Left ventricle myocardium inferior (tissue), 1 donor: ENCODE results near the gene RYR2. TPM values are rescaled to one million over a fixed set of nuclear protein-coding genes. Genes with fewer than 3 reads are reported as not detected.

ENCODE experiments used
- DNase-seq: peaks from one replicate; pipeline ENCODE4 v3.0.0-alpha.2; 2020
- H3K27ac ChIP-seq: fragments of 200-600 bp; replicated peaks from 2 replicates; pipeline ENCODE4 v1.8.0; 2021
- H3K27me3 ChIP-seq: fragments of 200-600 bp; 2 replicates; pipeline ENCODE4 v1.8.0; 2021; ENCODE audit warnings: low read depth
- H3K36me3 ChIP-seq: fragments of 200-600 bp; 2 replicates; pipeline ENCODE4 v1.8.0; 2021
- H3K4me1 ChIP-seq: fragments of 200-600 bp; 2 replicates; pipeline ENCODE4 v1.8.0; 2021
- H3K4me3 ChIP-seq: fragments of 200-600 bp; 2 replicates; pipeline ENCODE4 v1.8.0; 2021; ENCODE audit warnings: mild to moderate bottlenecking, moderate library complexity
- H3K9me3 ChIP-seq: fragments of 200-600 bp; replicated peaks from 2 replicates; pipeline ENCODE4 v1.8.0; 2021
- intact Hi-C: fragments of 100-400 bp; cut with micrococcal nuclease; formaldehyde crosslinking; loops from one replicate; pipeline ENCODE4 v1.11.0; 2022
- total RNA-seq: library from RNA; stranded (reverse); fragmentation: NEBNext Ultra II Directional; extraction: Animal tissue kit (Norgen Biotek cat#: 25700); gene quantifications from one replicate; pipeline ENCODE4 v1.2.1, GENCODE V29; 2021
- TF ChIP-seq, protein P1 (sequence below): fragments of 200-600 bp; IDR thresholded peaks from 2 replicates; pipeline ENCODE4 v1.8.0; 2021; ENCODE audit warnings: antibody characterized with exemption, mild to moderate bottlenecking, borderline replicate concordance
- donor health status: DM: no; HTN: yes; CAD: no; lungs with severe emphysema.

Gene RYR2
- total RNA-seq, 1 donor from 2014 or later: 783 TPM

DNA sequence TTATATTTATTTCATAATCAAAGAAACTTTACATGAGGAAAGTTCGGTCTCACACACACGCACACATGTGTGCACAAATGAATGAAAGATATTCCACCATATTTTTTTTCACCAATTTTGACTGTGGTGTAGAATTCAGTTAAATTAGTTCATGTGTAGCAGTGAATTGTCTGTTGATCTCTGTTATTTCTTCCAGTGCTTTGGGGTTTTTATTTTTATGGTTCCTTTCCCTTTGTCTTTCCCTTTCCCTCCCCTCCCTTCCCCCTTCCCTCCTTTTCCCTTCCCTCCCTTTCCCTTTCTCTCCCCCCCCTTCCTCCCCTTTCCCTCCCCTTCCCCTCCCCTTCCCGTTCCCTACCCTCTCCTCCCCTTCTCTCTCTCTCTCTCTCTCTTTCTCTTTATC lies 8.9 kb downstream of the RYR2 start:
- DNase-seq: no peak
- intact Hi-C loops: no loop called here
- H3K9me3 ChIP-seq: no peaks in the 10 kb centered on the region
- peaks cover 48% of the 10 kb centered on the region for H3K4me1 ChIP-seq
- TF ChIP-seq, protein P1, sequence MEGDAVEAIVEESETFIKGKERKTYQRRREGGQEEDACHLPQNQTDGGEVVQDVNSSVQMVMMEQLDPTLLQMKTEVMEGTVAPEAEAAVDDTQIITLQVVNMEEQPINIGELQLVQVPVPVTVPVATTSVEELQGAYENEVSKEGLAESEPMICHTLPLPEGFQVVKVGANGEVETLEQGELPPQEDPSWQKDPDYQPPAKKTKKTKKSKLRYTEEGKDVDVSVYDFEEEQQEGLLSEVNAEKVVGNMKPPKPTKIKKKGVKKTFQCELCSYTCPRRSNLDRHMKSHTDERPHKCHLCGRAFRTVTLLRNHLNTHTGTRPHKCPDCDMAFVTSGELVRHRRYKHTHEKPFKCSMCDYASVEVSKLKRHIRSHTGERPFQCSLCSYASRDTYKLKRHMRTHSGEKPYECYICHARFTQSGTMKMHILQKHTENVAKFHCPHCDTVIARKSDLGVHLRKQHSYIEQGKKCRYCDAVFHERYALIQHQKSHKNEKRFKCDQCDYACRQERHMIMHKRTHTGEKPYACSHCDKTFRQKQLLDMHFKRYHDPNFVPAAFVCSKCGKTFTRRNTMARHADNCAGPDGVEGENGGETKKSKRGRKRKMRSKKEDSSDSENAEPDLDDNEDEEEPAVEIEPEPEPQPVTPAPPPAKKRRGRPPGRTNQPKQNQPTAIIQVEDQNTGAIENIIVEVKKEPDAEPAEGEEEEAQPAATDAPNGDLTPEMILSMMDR: no peak
- H3K27me3 ChIP-seq: peaks cover 9% of the 10 kb centered on the region
- H3K27ac ChIP-seq: peak overlapping the region; percentile 99
- H3K4me3 ChIP-seq: peak overlapping the region; percentile 77
- no peaks in the 10 kb centered on the region for H3K36me3 ChIP-seq

DNA sequence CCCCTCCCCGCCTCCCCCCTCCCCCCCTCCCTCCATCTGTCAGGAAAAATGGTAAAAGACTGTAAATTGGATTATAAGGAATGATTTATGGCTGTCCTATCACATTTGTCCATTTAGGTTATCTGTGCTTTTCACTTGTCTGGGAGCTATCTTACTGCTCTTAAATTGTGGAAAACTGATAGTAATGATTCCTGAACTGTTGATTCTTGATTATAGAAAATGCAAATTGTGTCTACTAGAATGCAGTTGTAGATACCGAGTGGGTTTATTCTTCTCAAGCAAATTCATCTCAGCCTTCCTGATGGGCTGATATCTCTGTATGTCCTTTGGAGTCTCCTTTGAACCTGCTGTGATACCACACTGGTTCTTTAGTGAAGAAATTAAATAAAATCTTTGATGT lies 12.3 kb downstream of the RYR2 start:
- Histone ChIP-seq H3K4me1 (peaks cover 63% of the 10 kb centered on the region), H3K36me3 (peaks cover 3% of the 10 kb centered on the region), H3K27ac (peak overlapping the region; percentile 47), H3K4me3 (peak overlapping the region; percentile 36), H3K9me3 (no peaks in the 10 kb centered on the region), H3K27me3 (peaks cover 6% of the 10 kb centered on the region)
- TF ChIP-seq, protein P1: no peak
- DNase-seq: no peak
- intact Hi-C loops: no loop called here

DNA sequence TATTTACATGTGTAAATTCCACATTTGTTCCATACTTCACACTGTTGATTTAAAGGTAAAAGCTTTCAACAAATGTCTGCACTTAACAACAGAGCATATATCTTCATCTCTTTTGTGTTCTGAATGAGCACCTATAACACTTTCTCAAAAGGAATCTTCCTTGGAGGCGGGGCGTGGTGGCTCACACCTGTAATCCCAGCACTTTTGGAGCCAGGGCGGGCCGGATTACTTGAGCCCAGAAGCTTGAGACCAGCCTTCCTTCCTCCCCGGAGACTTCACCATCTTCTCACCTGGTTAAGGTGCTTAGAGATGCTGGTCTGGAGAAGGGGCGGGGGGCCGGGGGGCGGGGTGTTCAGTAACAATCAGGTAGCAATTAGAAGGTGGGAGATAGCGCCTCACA lies 16.5 kb downstream of the RYR2 start:
- DNase-seq: no peak
- H3K4me3 ChIP-seq: peak overlapping the region; percentile 54
- H3K4me1 ChIP-seq: peaks cover 67% of the 10 kb centered on the region
- H3K27me3 ChIP-seq: peaks cover 6% of the 10 kb centered on the region
- no peaks in the 10 kb centered on the region for H3K9me3 ChIP-seq
- peak overlapping the region; percentile 55 for H3K27ac ChIP-seq
- intact Hi-C loops: no loop called here
- H3K36me3 ChIP-seq: peaks cover 3% of the 10 kb centered on the region
- TF ChIP-seq, protein P1: no peak

DNA sequence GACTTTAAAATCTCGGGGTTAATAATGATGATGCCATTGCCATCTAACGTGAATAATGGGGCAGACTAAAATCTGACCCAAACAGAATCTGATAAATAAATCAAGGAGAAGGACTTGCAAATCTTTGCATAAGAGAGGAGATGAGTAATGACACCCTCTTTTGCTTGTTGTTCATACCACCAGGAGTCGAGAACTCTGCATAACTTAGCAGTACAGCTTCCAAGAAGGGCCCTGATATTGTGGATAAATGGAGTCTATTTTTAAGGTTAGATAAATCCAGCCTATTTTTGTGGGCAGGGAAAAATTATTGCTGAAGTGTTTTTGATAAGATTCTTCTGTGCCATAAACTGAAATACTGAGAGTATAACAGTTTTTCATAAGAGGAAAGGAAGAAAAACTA lies 17.3 kb downstream of the RYR2 start:
- H3K4me1 ChIP-seq: peaks cover 61% of the 10 kb centered on the region
- peak overlapping the region; percentile 55 for H3K27ac ChIP-seq
- no peaks in the 10 kb centered on the region for H3K9me3 ChIP-seq
- intact Hi-C loops: no loop called here
- H3K4me3 ChIP-seq: peak overlapping the region; percentile 54
- peaks cover 3% of the 10 kb centered on the region for H3K36me3 ChIP-seq
- TF ChIP-seq, protein P1: no peak
- H3K27me3 ChIP-seq: peaks cover 6% of the 10 kb centered on the region
- DNase-seq: no peak

DNA sequence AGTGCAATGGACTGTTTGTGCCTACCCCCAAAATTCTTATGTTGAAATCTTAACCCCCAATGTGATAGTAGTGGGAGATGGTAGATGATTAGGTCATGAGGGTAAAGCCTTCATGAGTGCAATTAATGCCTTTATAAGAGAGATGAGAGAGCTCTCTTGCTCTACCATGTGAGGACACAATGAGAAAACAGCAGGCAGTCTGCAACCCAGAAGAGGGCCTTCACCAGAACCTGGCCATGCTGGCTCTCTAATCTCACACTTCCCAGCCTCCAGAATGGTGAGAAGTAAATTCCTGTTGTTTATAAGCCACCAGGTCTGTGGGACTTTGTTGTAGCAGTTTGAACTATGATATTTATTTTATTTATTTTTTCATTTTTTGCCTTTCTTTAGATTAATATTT lies 21.0 kb downstream of the RYR2 start:
- Histone ChIP-seq H3K9me3 (no peaks in the 10 kb centered on the region), H3K27me3 (no peaks in the 10 kb centered on the region), H3K27ac (peak overlapping the region; percentile 32), H3K4me1 (peaks cover 58% of the 10 kb centered on the region), H3K36me3 (no peaks in the 10 kb centered on the region), H3K4me3 (peak overlapping the region; percentile 20)
- DNase-seq: no peak
- TF ChIP-seq, protein P1: no peak
- intact Hi-C loops: no loop called here

DNA sequence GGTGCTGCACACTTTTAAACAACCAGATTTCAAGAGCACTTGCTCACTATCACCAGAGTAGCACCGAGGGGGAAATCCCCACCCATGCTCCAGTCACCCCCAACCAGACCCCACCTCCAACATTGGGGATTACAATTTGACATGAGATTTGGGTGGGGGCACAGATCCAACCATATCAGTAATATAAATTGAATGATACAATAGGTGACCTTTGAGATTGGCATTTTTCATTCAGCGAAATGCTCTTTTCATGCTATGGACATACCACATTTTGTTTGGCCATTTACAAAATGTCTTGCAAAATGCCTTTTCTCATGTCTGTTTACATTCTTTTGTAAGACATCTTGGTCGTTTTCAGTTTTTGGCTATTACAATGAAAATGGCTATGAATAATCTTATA lies 23.9 kb downstream of the RYR2 start:
- intact Hi-C loops: no loop called here
- H3K4me3 ChIP-seq: peak overlapping the region; percentile 44
- no peaks in the 10 kb centered on the region for H3K36me3 ChIP-seq
- peaks cover 60% of the 10 kb centered on the region for H3K4me1 ChIP-seq
- no peaks in the 10 kb centered on the region for H3K9me3 ChIP-seq
- H3K27ac ChIP-seq: peak overlapping the region; percentile 29
- no peaks in the 10 kb centered on the region for H3K27me3 ChIP-seq
- DNase-seq: no peak
- TF ChIP-seq, protein P1: no peak
